OCI-LY3 (cell line): Measurements from ENCODE around the gene S100B.

ENCODE experiments used
- CTCF ChIP-seq: fragments of 200-600, 300-600 bp; sonication (generic); IDR thresholded peaks from 2 replicates; pipeline ENCODE4 v1.5.1; 2014; ENCODE audit warnings: antibody characterized with exemption, low read length, low read depth
- EZH2phosphoT487 ChIP-seq: fragments of 200-600 bp; shearing (Covaris generic); IDR thresholded peaks from 2 replicates; pipeline ENCODE4 v1.6.1; 2018; ENCODE audit warnings: antibody characterized with exemption, mixed run types, low read depth

GRCh38 chr21:46567348-46567747 lies 37.5 kb downstream of the S100B start:
- TF ChIP-seq CTCF: no peak
- no peak for TF ChIP-seq EZH2phosphoT487
